Islet of Langerhans (tissue), 1 donor: ENCODE results near the gene CBFA2T3.

ENCODE experiments used
- FAIRE-seq: peaks from one replicate; lab custom pipeline; 2011; peaks lifted over from hg19 to GRCh38; lab: Jason Lieb, UNC

The CBFA2T3 gene

GRCh38 chr16:88976366-88977017 is 515 bp downstream of the CBFA2T3 start:
- no peak for FAIRE-seq

DNA sequence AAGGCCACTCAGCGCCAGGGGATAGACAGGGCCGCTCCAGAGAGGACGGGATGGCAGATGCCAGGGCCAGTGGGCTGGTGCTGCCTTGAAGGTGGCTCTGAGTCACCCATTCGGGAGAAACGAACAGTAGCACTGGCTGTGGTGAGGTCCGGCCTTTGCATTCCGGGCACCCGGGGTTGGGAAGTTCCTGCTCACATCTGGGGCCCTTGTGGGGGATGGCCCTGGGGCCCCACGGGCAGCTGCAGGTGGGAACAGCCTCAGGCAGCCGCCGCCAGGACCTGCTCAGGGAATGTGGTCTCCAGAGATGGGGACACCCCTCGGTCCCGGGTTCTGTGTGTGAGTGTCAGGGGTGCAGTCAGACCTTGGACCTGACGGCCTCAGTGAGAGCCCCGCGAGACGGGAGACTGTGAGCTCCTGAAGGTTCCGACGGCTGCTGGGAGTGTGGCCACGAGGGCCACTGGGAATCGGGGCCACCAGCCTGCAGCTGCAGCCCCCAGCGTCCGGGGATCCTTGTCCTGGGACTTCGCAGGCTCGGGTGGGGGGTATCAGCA is 1.4 kb downstream of the CBFA2T3 start:
- FAIRE-seq, result no peak

DNA sequence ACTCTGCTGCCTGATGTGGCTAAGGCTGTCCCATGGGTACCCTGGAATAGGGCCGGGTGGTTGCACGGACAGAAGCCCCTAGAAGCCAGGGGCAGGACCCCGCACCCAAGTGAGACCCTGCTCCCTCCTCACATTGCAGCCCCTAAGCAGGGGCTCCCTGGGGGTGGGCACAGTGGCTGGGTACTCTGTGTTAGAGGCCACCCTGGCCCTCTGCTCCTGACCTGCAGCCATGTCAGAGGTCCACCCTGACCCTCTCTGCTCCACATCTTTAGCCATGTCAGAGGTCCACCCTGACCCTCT is 2.1 kb downstream of the CBFA2T3 start:
- no peak for FAIRE-seq

DNA sequence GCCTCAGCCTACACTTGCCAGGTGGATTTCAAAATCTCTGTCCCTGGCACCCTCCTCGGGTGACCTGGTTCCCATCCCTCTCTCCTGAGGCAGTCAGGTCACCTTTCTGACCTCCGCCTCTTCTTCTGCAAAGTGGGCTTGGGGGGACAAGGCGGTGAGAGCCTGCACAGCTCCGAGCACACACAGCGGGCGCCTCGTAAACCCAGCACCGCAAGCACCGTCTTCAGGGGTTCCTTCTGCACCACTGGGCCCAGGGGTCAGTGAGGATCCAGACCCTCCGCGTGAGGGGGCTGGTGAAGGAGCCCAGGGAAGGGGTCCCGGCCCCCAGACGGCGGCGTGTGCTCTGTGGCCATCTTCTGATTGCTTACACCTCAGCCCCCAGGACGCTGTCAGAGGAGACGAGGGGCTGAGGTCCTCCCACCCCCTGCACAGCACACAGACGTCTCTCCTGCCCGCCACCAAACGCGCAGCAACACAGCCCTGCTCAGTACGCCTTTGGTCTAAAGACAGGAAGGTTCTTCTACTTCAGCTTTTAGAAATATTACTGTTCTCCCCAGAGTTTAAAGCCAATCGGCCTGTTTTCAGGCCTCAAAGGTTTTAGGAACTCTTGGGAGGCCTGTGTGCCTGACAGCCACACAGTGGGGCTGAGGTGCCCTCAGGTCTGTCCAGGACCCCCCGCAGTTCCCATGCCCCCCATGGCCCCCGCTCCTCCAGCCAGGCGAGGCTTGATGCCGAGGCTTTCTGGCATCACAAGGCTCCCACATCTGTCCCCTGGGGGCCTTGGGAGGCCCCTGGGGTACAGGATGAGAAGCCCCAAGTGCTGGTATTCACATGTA is 2.7 kb downstream of the CBFA2T3 start:
- FAIRE-seq, result no peak

DNA sequence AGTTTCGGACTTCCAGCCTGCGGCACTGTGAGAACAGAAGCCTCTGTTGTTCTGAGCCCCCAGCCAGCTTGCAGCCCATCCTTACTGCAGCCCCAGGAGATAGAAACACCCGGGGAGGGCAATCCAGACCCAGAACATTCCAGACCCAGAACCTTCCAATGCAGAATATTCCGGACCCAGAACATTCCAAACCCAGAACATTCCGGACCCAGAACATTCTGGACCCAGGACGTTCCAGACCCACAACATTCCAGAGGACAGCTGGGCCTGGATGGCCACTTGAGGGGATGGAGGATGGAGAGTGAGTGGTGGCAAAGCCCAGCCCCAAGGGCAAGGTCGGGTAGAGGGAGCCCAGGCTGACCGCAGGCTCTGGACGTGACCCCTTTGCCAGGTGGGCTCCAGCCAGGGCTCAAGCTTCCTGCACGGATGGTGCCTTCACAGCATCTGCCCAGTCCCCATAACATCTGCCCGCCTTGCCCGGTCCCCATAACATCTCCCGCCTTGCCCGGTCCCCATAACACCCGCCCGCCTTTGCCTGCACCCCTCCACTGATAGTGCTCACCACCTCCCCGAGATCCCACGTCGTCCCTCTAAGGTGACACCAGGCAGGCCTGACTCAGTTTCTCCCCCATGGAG is 3.5 kb downstream of the CBFA2T3 start:
- FAIRE-seq, result no peak

GRCh38 chr16:88973007-88973410 is 4.0 kb downstream of the CBFA2T3 start:
- FAIRE-seq, result no peak

- FAIRE-seq, result no peak
Observed at GRCh38 chr16:88972349-88972748, 4.7 kb downstream of the CBFA2T3 start.

GRCh38 chr16:88971371-88972097 is 5.5 kb downstream of the CBFA2T3 start:
- FAIRE-seq, result no peak

DNA sequence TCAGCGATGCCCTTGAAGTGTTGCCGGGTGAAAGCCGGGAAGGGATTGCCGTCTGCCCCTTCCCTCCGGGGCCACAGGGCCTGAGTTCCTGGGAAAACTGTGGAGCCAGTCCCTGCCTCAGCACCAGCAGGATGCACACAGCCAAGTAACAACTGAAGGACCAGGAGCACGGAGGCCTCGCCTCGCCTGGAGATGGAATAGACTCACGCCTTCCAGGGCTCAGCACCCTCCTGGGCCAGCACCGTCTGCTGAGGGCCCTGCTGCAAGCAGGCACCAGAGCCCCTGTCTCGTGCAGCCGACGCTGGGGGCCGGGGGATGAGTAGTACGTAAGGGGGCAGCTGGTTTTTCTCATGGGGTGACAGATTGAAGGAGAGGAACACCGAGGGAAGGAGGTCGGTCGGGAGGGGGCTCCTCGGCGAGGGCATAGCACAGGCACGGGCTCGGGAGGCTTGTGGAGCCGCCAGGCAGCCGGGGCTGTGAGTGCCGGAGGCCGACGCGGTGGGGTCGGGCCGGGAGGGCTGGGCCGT is 6.4 kb downstream of the CBFA2T3 start:
- no peak for FAIRE-seq

DNA sequence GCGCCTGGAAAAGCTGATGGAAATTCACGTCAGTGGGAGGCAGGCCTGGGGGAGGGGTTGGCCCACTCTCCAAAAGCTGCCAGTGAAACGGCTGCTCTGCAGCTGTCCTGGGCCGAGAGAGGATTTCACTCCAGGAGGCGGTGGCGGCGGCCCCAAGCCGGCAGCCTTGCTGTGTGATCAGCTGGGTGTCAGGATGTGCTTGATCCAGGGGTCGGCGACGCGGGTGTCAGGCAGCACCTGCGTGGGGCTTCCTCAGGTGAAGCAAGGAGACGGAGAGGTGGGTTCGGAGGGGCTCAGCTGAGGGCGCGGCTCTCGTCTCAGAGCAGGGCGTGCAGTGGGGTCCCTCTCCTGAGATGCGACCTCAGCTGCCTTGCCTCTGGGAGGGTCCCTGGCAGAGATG is 7.0 kb downstream of the CBFA2T3 start:
- no peak for FAIRE-seq

GRCh38 chr16:88969361-88969831 is 7.6 kb downstream of the CBFA2T3 start:
- FAIRE-seq, result no peak

DNA sequence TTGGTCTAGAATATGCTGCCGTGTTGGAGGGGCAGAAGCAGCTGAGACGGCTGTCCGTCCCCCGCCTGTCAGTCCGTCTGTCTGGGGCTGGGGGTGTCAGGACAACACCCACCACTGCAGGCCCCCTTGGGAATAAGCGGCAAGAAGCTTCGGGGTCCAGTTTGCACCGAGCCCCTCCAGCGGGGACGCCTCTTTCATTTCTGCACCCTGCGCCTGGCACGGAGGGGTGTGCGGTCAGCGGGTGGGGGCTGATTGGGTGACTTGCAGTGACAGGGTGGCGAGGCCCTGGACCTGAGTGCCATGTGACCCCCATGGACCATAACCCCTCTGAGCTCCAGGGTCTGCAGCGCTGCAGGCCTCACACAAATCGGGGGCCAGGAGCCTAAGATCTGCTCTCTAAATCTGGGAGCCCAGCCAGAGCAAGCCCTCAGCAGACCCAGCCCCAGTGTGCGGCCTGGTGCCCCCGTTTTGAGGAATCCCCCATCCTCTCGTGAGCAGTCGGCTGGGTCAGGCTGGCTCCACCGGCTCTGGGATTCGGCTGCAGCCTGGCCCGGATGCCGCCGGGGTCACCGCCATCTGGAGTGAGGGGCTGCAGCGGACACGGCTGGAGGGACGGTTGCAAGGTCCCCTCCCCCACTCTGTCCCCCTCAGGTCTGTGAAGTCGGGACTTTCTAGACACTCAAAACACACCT is 8.3 kb downstream of the CBFA2T3 start:
- no peak for FAIRE-seq

DNA sequence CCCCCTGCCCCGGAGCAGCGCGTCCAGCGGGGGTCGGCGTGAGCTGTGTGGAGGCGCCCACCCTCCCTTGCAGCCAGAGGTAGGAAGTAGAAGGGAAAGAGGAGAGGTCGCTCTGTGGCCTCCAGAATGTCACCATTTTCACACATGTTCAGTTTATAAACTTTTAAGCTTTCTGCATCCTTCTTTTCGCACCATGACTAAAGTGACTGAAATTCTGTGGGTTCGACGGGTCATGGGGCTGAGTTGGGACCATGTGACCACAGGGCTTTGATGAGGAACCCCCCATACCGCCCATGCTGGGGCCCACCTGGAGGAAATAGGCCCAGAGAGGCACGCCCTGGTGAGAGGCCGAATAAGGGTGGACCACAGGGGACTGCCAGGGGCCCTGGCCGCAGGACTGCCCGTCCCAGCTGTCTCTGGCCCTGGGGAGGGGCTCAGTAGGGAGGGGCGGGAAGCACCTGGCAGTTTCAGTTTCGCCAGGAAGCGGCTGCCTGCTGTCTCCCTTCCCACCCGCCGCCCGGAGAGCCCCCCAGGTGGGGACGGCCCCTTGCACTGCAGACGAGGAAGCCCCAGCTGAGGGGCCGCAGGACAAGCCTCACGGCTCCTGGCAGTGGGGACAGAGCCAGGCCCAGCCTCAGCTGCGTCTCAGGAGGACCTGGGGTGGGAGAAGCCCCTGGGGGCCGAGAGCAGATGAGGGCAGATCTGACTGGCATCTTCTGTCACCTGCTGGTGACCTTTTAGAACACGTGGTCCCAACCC is 9.0 kb downstream of the CBFA2T3 start:
- FAIRE-seq, result no peak

- no peak for FAIRE-seq
Observed at GRCh38 chr16:88966986-88967829, 9.8 kb downstream of the CBFA2T3 start.

- no peak for FAIRE-seq
Observed at GRCh38 chr16:88965826-88966480, 11.1 kb downstream of the CBFA2T3 start.

- no peak for FAIRE-seq
Observed at GRCh38 chr16:88965411-88965810, 11.6 kb downstream of the CBFA2T3 start.

DNA sequence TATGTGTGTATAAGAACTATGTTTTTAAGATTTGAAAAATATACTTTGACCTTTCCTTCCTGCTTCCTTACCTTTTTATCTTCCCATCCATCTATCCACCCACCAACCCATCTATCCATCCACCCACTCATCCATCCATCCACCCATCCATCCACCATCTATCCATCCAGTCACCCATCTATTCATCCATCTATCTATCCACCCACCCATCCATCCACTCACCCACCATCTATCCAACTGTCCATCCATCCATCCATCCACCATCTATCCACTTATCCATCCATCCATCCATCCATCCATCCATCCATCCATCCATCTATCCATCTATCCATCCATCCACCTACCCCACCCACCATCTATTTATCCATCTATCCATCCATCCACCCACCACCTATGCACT is 12.4 kb downstream of the CBFA2T3 start:
- FAIRE-seq, result no peak

DNA sequence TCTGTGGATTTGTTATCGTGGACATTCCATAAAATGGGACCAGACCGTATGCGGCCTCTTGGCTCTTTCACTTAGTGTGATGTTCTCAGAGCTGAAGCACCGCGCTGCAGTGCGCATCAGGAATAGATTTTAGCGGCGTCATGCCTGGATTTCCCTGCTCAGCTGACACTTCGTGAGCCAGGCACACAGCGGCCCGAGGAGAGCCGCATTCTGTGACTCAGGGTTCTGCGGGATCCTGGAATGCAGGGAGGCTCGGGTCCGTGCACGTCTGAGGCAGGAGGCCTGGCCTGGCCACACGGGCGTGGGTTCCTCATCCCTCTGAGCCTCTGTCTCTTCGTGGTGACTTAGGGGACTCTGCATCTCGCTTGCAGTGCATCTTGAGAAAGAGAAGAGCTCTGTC is 13.4 kb downstream of the CBFA2T3 start:
- FAIRE-seq, result no peak

DNA sequence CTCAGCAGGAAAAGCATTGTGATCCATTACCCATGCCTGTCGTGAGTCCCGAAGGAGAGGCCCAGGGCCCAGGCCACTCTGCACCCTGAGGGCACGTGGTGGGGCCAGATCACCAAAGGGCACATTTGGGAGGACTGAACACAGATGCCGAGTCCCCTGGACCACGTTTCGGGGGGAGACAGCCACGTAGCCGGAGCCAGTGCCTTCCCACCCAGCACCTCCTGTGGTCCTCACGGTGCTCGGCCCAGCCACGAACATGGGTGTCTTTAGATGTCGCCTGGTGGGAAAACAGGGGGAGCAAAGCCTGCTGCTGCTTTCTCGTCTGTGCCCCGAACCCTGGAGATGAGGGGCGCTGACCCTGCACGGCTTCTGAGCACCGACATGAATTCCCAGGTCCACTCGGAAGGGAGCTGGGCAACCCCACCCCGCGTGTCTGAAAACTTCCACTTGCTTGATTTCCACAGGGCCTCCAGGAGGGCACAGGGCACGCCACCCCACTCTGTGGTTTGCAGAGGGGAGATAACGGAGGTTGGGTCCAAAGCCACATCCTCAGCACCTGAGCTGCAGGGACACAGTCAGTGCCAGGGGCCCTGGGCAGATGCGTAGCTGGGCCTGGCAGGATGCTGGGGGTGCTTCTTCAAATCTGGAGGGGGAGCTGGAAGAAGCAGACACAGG is 14.4 kb downstream of the CBFA2T3 start:
- FAIRE-seq, result no peak
